Measurements from ENCODE around the gene GLI3. TPM values are rescaled to one million over a fixed set of nuclear protein-coding genes. Genes with fewer than 3 reads are reported as not detected.

Gene GLI3
- total and polyA plus RNA-seq, 8 donors, result 0.29 to 7.0 (median 2.3) TPM

- Histone ChIP-seq H3K4me1 (peaks cover 0 to 9% (median 0%) of the 10 kb centered on the region in 4 donors), H3K27me3 (no peaks in the 10 kb centered on the region), H3K36me3 (no peaks in the 10 kb centered on the region), H3K9me3 (no peaks in the 10 kb centered on the region), H3K4me3 (no peak overlapping the region), H3K27ac (no peak overlapping the region)
- WGBS, 5 donors, result 71 to 80% (median 74%) methylated on average over 6 of the region's 6 CpGs
- intact Hi-C loops (cut with DNase I; ENCODE audit: low total_unique reads), result no loop called here
- TF ChIP-seq CTCF (IDR thresholded peaks at IDR 0.05) (no peak), POLR2AphosphoS5 (IDR thresholded peaks at IDR 0.05) (no peak), POLR2A (IDR thresholded peaks at IDR 0.05) (no peak), EP300 (IDR thresholded peaks at IDR 0.05) (no peak)
- no peak for DNase-seq
Observed at GRCh38 chr7:41912851-41913567, 324.0 kb downstream of the GLI3 start.

- H3K4me1 ChIP-seq, result peaks cover 0 to 9% (median 0%) of the 10 kb centered on the region in 4 donors
- H3K4me3 ChIP-seq, result no peak overlapping the region
- H3K9me3 ChIP-seq, result no peaks in the 10 kb centered on the region
- intact Hi-C loops (cut with DNase I; ENCODE audit: low total_unique reads), result no loop called here
- 76 to 93% (median 88%) methylated on average over 2 of the region's 2 CpGs for WGBS, 5 donors
- DNase-seq, result no peak
- H3K36me3 ChIP-seq, result no peaks in the 10 kb centered on the region
- no peaks in the 10 kb centered on the region for H3K27me3 ChIP-seq
- H3K27ac ChIP-seq, result no peak overlapping the region
- TF ChIP-seq POLR2AphosphoS5 (IDR thresholded peaks at IDR 0.05), result no peak
- TF ChIP-seq POLR2A (IDR thresholded peaks at IDR 0.05), result no peak
- TF ChIP-seq EP300 (IDR thresholded peaks at IDR 0.05), result no peak
- TF ChIP-seq CTCF (IDR thresholded peaks at IDR 0.05), result no peak
Observed at GRCh38 chr7:41912426-41912825, 324.6 kb downstream of the GLI3 start.

GRCh38 chr7:41911792-41912191, 325.2 kb downstream of the GLI3 start:
- WGBS, 5 donors, result 75 to 92% (median 86%) methylated on average over 2 of the region's 2 CpGs
- TF ChIP-seq CTCF (IDR thresholded peaks at IDR 0.05) (no peak), POLR2AphosphoS5 (IDR thresholded peaks at IDR 0.05) (no peak), EP300 (IDR thresholded peaks at IDR 0.05) (no peak), POLR2A (IDR thresholded peaks at IDR 0.05) (no peak)
- no peaks in the 10 kb centered on the region for H3K27me3 ChIP-seq
- no peak for DNase-seq
- no peaks in the 10 kb centered on the region for H3K9me3 ChIP-seq
- peaks cover 0 to 9% (median 0%) of the 10 kb centered on the region in 4 donors for H3K4me1 ChIP-seq
- intact Hi-C loops (cut with DNase I; ENCODE audit: low total_unique reads), result no loop called here
- no peak overlapping the region for H3K27ac ChIP-seq
- H3K4me3 ChIP-seq, result no peak overlapping the region
- no peaks in the 10 kb centered on the region for H3K36me3 ChIP-seq

Small RNA genes lying within 50 kb of the gene (small RNA-seq; reads per million reads assigned to genes)
- gene HMGN2P30, result 0 reads per million in 4 donors

Measured in stomach (tissue), 9 donors.